Neuronal stem cell (in vitro differentiated cells): ENCODE data around the gene CHST3.
A peak's percentile ranks its signal among the peaks of the same experiment; 100 is the strongest.

Experiments
- DNase-seq: peaks from one replicate; pipeline ENCODE4 v3.0.0-alpha.2; 2013; ENCODE audit warnings: low spot score
- H2AFZ ChIP-seq: one replicate; pipeline ENCODE4 v1.6.1; 2013; ENCODE audit warnings: mild to moderate bottlenecking, low read length, inconsistent platforms
- H2AK5ac ChIP-seq: 2 replicates; pipeline ENCODE4 v1.6.1; 2013; ENCODE audit warnings: low read depth, mild to moderate bottlenecking, inconsistent platforms, low read length, moderate library complexity, mixed read lengths
- H2BK120ac ChIP-seq: 2 replicates; pipeline ENCODE4 v1.6.1; 2013; ENCODE audit warnings: low read depth, mild to moderate bottlenecking, inconsistent platforms, low read length, moderate library complexity, mixed read lengths
- H2BK12ac ChIP-seq: one replicate; pipeline ENCODE4 v1.6.1; 2013; ENCODE audit warnings: low read length, inconsistent platforms
- H2BK15ac ChIP-seq: 2 replicates; pipeline ENCODE4 v1.6.1; 2013; ENCODE audit warnings: mild to moderate bottlenecking, low read length, inconsistent platforms, mixed read lengths
- H2BK5ac ChIP-seq: one replicate; pipeline ENCODE4 v1.6.1; 2013; ENCODE audit warnings: inconsistent platforms, mild to moderate bottlenecking, low read length, moderate library complexity
- H3K14ac ChIP-seq: one replicate; pipeline ENCODE4 v1.6.1; 2013; ENCODE audit warnings: low read length, inconsistent platforms
- H3K18ac ChIP-seq: 2 replicates; pipeline ENCODE4 v1.6.1; 2013; ENCODE audit warnings: low read length, inconsistent platforms
- H3K23ac ChIP-seq: 2 replicates; pipeline ENCODE4 v1.6.1; 2013; ENCODE audit warnings: low read depth, mild to moderate bottlenecking, mixed read lengths, low read length, inconsistent platforms; ENCODE audit not compliant: poor library complexity
- H3K27ac ChIP-seq: replicated peaks from 3 replicates; pipeline ENCODE4 v1.5.1; 2013; ENCODE audit warnings: low read length, inconsistent platforms
- H3K27me3 ChIP-seq, 3 experiments: 2 replicates each; pipeline ENCODE4 v1.6.1; 2013; ENCODE audit warnings: low read length in 3 of 3, mild to moderate bottlenecking in 2 of 3, inconsistent platforms in 1 of 3, low read depth in 1 of 3, mixed read lengths in 1 of 3, moderate library complexity in 1 of 3; ENCODE audit not compliant: control insufficient read depth in 3 of 3, insufficient read depth in 3 of 3
- H3K36me3 ChIP-seq, 2 donors: replicated peaks in 1 of 2; 2 replicates each; pipeline ENCODE4 v1.6.1; 2013; ENCODE audit warnings: low read length in 2 of 2; ENCODE audit not compliant: control insufficient read depth in 2 of 2, insufficient read depth in 2 of 2
- H3K4ac ChIP-seq: 2 replicates; pipeline ENCODE4 v1.6.1; 2013; ENCODE audit warnings: inconsistent platforms, mild to moderate bottlenecking, low read length, moderate library complexity
- H3K4me1 ChIP-seq, 2 donors: 1 replicate in 1 of 2; 2 replicates in 1 of 2; pipeline ENCODE4 v1.6.1; 2013; ENCODE audit warnings: low read length in 2 of 2, low read depth in 1 of 2; ENCODE audit not compliant: control insufficient read depth in 2 of 2, insufficient read depth in 1 of 2
- H3K4me2 ChIP-seq: one replicate; pipeline ENCODE4 v1.6.1; 2013; ENCODE audit warnings: mild to moderate bottlenecking, low read length, inconsistent platforms; ENCODE audit not compliant: insufficient read depth, poor library complexity, severe bottlenecking
- H3K4me3 ChIP-seq, 2 donors: 2 replicates each; pipeline ENCODE4 v1.5.1; 2013; ENCODE audit warnings: low read length in 2 of 2, mild to moderate bottlenecking in 2 of 2, inconsistent platforms in 1 of 2, moderate library complexity in 1 of 2
- H3K79me1 ChIP-seq: one replicate; pipeline ENCODE4 v1.6.1; 2013; ENCODE audit warnings: low read depth, mild to moderate bottlenecking, inconsistent platforms, low read length, moderate library complexity
- H3K9ac ChIP-seq: one replicate; pipeline ENCODE4 v1.6.1; 2013; ENCODE audit warnings: mild to moderate bottlenecking, low read depth, low read length, inconsistent platforms; ENCODE audit not compliant: poor library complexity
- H3K9me3 ChIP-seq, 2 donors: replicated peaks in 1 of 2; 2 replicates each; pipeline versions ENCODE3 to v1.6.1; 2013; ENCODE audit warnings: low read length in 2 of 2, mild to moderate bottlenecking in 2 of 2, inconsistent platforms in 1 of 2, low read depth in 1 of 2, mixed read lengths in 1 of 2, moderate library complexity in 1 of 2; ENCODE audit not compliant: control insufficient read depth in 2 of 2, insufficient read depth in 1 of 2
- H4K8ac ChIP-seq: one replicate; pipeline ENCODE4 v1.6.1; 2013; ENCODE audit warnings: low read depth, mild to moderate bottlenecking, inconsistent platforms, low read length, moderate library complexity
- H4K91ac ChIP-seq: one replicate; pipeline ENCODE4 v1.6.1; 2013; ENCODE audit warnings: low read length, low read depth, mild to moderate bottlenecking, inconsistent platforms; ENCODE audit not compliant: poor library complexity
- WGBS, 2 donors: extraction: QIAGEN DNeasy Blood & Tissue Kit; methylation state at CpG; one replicate each; pipeline ENCODE4 v1.1.7; 2013; ENCODE audit warnings: missing lambda C conversion rate in 2 of 2, mixed read lengths in 1 of 2; ENCODE audit not compliant: insufficient read length in 2 of 2, insufficient replicate concordance in 1 of 2; ENCODE audit errors: extremely low coverage in 2 of 2; 5-methylcytosine and 5-hydroxymethylcytosine counted together

Gene CHST3

GRCh38 chr10:72034761-72035160 lies 70.6 kb downstream of the CHST3 start:
- no peaks in the 10 kb centered on the region for H3K36me3 ChIP-seq
- no peak overlapping the region for H2BK15ac ChIP-seq
- no peak overlapping the region for H2AK5ac ChIP-seq
- H3K4me1 ChIP-seq: peaks cover 30 to 33% of the 10 kb centered on the region in 2 donors
- no peaks in the 10 kb centered on the region for H3K9me3 ChIP-seq
- no peak overlapping the region for H3K9ac ChIP-seq
- H3K14ac ChIP-seq: no peak overlapping the region
- H3K79me1 ChIP-seq: no peaks in the 10 kb centered on the region
- no peak overlapping the region for H3K4me2 ChIP-seq
- H3K4me3 ChIP-seq: no peak overlapping the region
- H2BK12ac ChIP-seq: no peak overlapping the region
- no peak overlapping the region for H3K27ac ChIP-seq
- no peaks in the 10 kb centered on the region for H3K27me3 ChIP-seq
- no peak overlapping the region for H3K18ac ChIP-seq
- no peak overlapping the region for H2AFZ ChIP-seq
- no peak overlapping the region for H2BK120ac ChIP-seq
- no peak overlapping the region for H4K91ac ChIP-seq
- no peak overlapping the region for H3K23ac ChIP-seq
- no peak overlapping the region for H3K4ac ChIP-seq
- no peak for DNase-seq
- no peak overlapping the region for H4K8ac ChIP-seq
- H2BK5ac ChIP-seq: no peak overlapping the region
- no CpG with 5 or more reads among the region's 4 CpGs for WGBS, 2 donors

- Histone ChIP-seq H3K14ac (peak overlapping the region; percentile 95), H3K4me2 (no peak overlapping the region), H3K18ac (peak overlapping the region; percentile 73), H3K23ac (no peak overlapping the region), H2BK120ac (no peak overlapping the region), H3K27me3 (no peaks in the 10 kb centered on the region), H2BK5ac (peak overlapping the region; percentile 3), H2AK5ac (peak overlapping the region; percentile 76), H3K79me1 (no peaks in the 10 kb centered on the region), H4K8ac (no peak overlapping the region), H2AFZ (peak overlapping the region; percentile 60), H3K36me3 (no peaks in the 10 kb centered on the region), H3K4me1 (peaks cover 29 to 32% of the 10 kb centered on the region in 2 donors), H2BK15ac (peak overlapping the region; percentile 75), H3K27ac (no peak overlapping the region), H3K4ac (no peak overlapping the region), H3K4me3 (no peak overlapping the region), H3K9me3 (no peaks in the 10 kb centered on the region), H4K91ac (no peak overlapping the region), H2BK12ac (peak overlapping the region; percentile 98), H3K9ac (no peak overlapping the region)
- DNase-seq: no peak
- WGBS, 2 donors: no CpG with 5 or more reads among the region's 13 CpGs
Measured at GRCh38 chr10:72035252-72035887, 71.2 kb downstream of the CHST3 start.

- Histone ChIP-seq H4K8ac (no peak overlapping the region), H3K23ac (no peak overlapping the region), H2BK5ac (no peak overlapping the region), H3K18ac (peak overlapping the region; percentile 76), H3K79me1 (no peaks in the 10 kb centered on the region), H3K4ac (no peak overlapping the region), H3K27me3 (no peaks in the 10 kb centered on the region), H3K4me1 (peaks cover 22 to 25% of the 10 kb centered on the region in 2 donors), H3K36me3 (no peaks in the 10 kb centered on the region), H3K4me3 (no peak overlapping the region), H2BK120ac (no peak overlapping the region), H2BK12ac (peak overlapping the region; percentile 51), H4K91ac (no peak overlapping the region), H3K9me3 (no peaks in the 10 kb centered on the region), H3K27ac (peak overlapping the region; percentile 18), H2BK15ac (no peak overlapping the region), H2AK5ac (peak overlapping the region; percentile 72), H3K4me2 (peak overlapping the region; percentile 28), H3K9ac (no peak overlapping the region), H3K14ac (no peak overlapping the region), H2AFZ (peak overlapping the region; percentile 25)
- DNase-seq: no peak
- no CpG with 5 or more reads among the region's 8 CpGs for WGBS, 2 donors
Measured at GRCh38 chr10:72037266-72037665, 73.1 kb downstream of the CHST3 start.

DNA sequence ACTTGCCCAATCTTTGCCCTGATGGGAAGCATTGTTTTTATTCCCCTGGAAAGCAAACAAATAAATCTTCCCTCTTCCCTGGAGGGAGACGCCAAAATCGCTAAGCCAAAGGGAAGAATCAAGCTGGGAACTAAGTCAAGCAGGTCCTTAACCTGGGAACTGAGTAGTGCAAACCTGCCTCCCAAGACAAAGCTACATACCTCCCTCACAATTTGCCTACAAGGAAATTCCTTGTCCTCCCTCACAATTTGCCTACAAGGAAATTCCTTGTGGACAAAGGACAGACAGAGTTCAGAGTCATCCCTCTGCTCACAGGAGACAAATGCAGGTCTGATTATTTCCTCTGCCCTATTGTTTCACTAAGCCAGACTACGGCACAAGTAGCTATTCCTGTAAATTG lies 73.6 kb downstream of the CHST3 start:
- Histone ChIP-seq H3K4ac (no peak overlapping the region), H3K27ac (peak overlapping the region; percentile 18), H3K27me3 (no peaks in the 10 kb centered on the region), H3K9ac (no peak overlapping the region), H3K14ac (no peak overlapping the region), H2BK15ac (no peak overlapping the region), H3K4me2 (no peak overlapping the region), H3K23ac (no peak overlapping the region), H3K36me3 (no peaks in the 10 kb centered on the region), H3K4me1 (peaks cover 22 to 29% of the 10 kb centered on the region in 2 donors), H3K9me3 (no peaks in the 10 kb centered on the region), H3K79me1 (no peaks in the 10 kb centered on the region), H4K91ac (no peak overlapping the region), H2BK12ac (no peak overlapping the region), H2BK120ac (no peak overlapping the region), H3K4me3 (no peak overlapping the region), H2AK5ac (no peak overlapping the region), H3K18ac (no peak overlapping the region), H2BK5ac (no peak overlapping the region), H4K8ac (no peak overlapping the region), H2AFZ (peak overlapping the region; percentile 25)
- DNase-seq: peak; percentile 20
- WGBS, 2 donors: no CpG with 5 or more reads among the region's 3 CpGs
